GM12878 (cell line): ENCODE data around the gene P2RX7.

Experiments
- BMI1 ChIP-seq: fragments of 450-650 bp; IDR thresholded peaks from 2 replicates; pipeline ENCODE4 v1.6.1; 2016; ENCODE audit warnings: mild to moderate bottlenecking, moderate library complexity, borderline replicate concordance
- BRCA1 ChIP-seq: IDR thresholded peaks from 2 replicates; pipeline ENCODE4 v1.6.1; 2011; ENCODE audit warnings: low read depth, low read length, improper control_type of control experiment
- CUX1 ChIP-seq: IDR thresholded peaks from 2 replicates; pipeline ENCODE4 v1.6.1; 2012; ENCODE audit warnings: improper control_type of control experiment, low read depth, low read length; ENCODE audit not compliant: insufficient replicate concordance
- IRF4 ChIP-seq: IDR thresholded peaks from 2 replicates; pipeline ENCODE4 v1.6.1; 2011; ENCODE audit warnings: low read depth, low read length
- MXI1 ChIP-seq: fragments of 150-350 bp; IDR thresholded peaks from 2 replicates; pipeline ENCODE4 v1.6.1; 2011; ENCODE audit warnings: low read depth, mild to moderate bottlenecking, inconsistent platforms, low read length, improper control_type of control experiment
- NR2C2 ChIP-seq: IDR thresholded peaks from 2 replicates; pipeline ENCODE4 v1.6.1; 2011; ENCODE audit warnings: borderline replicate concordance, low read depth; ENCODE audit not compliant: control insufficient read depth, insufficient read length
- POLR2A ChIP-seq: IDR thresholded peaks from 2 replicates; pipeline ENCODE4 v1.6.1; 2011; ENCODE audit warnings: low read depth, mild to moderate bottlenecking, low read length
- SUZ12 ChIP-seq: fragments of 200-600 bp; sonication (generic); IDR thresholded peaks from one replicate; pipeline ENCODE4 v1.6.1; 2018; ENCODE audit warnings: antibody characterized with exemption, mild to moderate bottlenecking; ENCODE audit not compliant: unreplicated experiment
- YBX1 ChIP-seq: fragments of 450-650 bp; IDR thresholded peaks from 2 replicates; pipeline ENCODE4 v1.6.1; 2016; ENCODE audit warnings: antibody characterized with exemption
- TF ChIP-seq, protein P1 (sequence below), 3 experiments: IDR thresholded peaks in 2 of 3; conservative IDR thresholded peaks in 1 of 3; 2 replicates each; pipeline ENCODE4 v1.5.1; 2011; ENCODE audit warnings: low read depth in 3 of 3, low read length in 3 of 3, mild to moderate bottlenecking in 3 of 3, control low read depth in 2 of 3, moderate library complexity in 2 of 3, inconsistent platforms in 1 of 3, mixed read lengths in 1 of 3; ENCODE audit not compliant: control insufficient read depth in 2 of 3, insufficient read depth in 1 of 3; ENCODE audit errors: extremely low read depth in 1 of 3

GRCh38 chr12:121111684-121112083 is 21.0 kb upstream of the P2RX7 start:
- TF ChIP-seq POLR2A (no peak), MXI1 (no peak), CUX1 (no peak), SUZ12 (no peak), BRCA1 (no peak), NR2C2 (no peak), BMI1 (no peak), YBX1 (no peak), IRF4 (no peak)
- TF ChIP-seq, protein P1, sequence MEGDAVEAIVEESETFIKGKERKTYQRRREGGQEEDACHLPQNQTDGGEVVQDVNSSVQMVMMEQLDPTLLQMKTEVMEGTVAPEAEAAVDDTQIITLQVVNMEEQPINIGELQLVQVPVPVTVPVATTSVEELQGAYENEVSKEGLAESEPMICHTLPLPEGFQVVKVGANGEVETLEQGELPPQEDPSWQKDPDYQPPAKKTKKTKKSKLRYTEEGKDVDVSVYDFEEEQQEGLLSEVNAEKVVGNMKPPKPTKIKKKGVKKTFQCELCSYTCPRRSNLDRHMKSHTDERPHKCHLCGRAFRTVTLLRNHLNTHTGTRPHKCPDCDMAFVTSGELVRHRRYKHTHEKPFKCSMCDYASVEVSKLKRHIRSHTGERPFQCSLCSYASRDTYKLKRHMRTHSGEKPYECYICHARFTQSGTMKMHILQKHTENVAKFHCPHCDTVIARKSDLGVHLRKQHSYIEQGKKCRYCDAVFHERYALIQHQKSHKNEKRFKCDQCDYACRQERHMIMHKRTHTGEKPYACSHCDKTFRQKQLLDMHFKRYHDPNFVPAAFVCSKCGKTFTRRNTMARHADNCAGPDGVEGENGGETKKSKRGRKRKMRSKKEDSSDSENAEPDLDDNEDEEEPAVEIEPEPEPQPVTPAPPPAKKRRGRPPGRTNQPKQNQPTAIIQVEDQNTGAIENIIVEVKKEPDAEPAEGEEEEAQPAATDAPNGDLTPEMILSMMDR (IDR thresholded peaks at IDR 0.05 in 2 of 3, conservative IDR thresholded peaks at IDR 0.05 in 1 of 3; ENCODE audit: control insufficient read depth in 2 of 3, extremely low read depth in 1 of 3, insufficient read depth in 1 of 3, low read depth in 3 of 3, low read length in 3 of 3), result no peak
